Measurements from ENCODE around the gene SGCD. TPM values are rescaled to one million over a fixed set of nuclear protein-coding genes. Genes with fewer than 3 reads are reported as not detected.

SGCD gene
- polyA plus RNA-seq, 1 of the 3 experiments (the other 2 are of a cell fraction): 0.87 TPM

GRCh38 chr5:156741516-156741915, 414.6 kb downstream of the SGCD start (continued):
- TF ChIP-seq REST (IDR thresholded peaks at IDR 0.05; ENCODE audit: low read depth, low read length): no peak
- TF ChIP-seq NFIC (IDR thresholded peaks at IDR 0.05; ENCODE audit: borderline replicate concordance): no peak
- TF ChIP-seq TAF1 (IDR thresholded peaks at IDR 0.05; ENCODE audit: borderline replicate concordance, low read depth, low read length): no peak
- TF ChIP-seq ELF1 (IDR thresholded peaks at IDR 0.05): no peak
- TF ChIP-seq RCOR1 (IDR thresholded peaks at IDR 0.05; ENCODE audit: low read length): no peak
- TF ChIP-seq FOXJ3 (CRISPR knock-in tag; IDR thresholded peaks at IDR 0.05): no peak
- TF ChIP-seq NRF1 (IDR thresholded peaks at IDR 0.05; ENCODE audit: low read depth, low read length): no peak
- no peak for TF ChIP-seq GATA2 (CRISPR knock-in tag; IDR thresholded peaks at IDR 0.05)
- no peak for TF ChIP-seq TCF12 (IDR thresholded peaks at IDR 0.05)

DNA sequence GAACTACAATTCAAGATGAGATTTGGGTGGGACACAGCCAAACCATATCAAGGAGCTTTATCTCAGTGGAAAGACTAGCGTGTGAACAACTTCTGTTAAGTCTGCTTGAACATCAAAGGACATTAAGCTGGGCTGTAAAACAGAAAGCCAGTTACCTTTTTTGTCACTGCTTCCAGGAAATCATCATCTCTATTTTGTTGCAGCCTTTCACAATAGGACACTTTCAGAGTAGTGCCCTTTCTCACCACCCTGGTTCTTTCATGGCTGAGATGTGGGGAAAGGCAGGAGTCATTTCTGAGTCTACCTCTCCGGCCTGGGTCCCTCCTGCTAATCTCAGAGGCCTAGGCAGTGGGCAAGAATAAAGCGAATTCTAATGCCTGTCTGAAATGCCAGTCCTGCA, 426.9 kb downstream of the SGCD start:
- DNase-seq: no peak
- H4K20me1 ChIP-seq (ENCODE audit: insufficient read depth): no peaks in the 10 kb centered on the region
- H3K9me2 ChIP-seq: no peaks in the 10 kb centered on the region
- no peak overlapping the region for H3K4me2 ChIP-seq
- no peak overlapping the region for H2AFZ ChIP-seq (ENCODE audit: low read depth)
- no peaks in the 10 kb centered on the region for H3K9me3 ChIP-seq
- CTCF ChIA-PET: no interaction called here
- no peaks in the 10 kb centered on the region for H3K27me3 ChIP-seq (ENCODE audit: insufficient read depth)
- WGBS (ENCODE audit: low lambda C conversion rate): 38% methylated on average over 3 of the region's 3 CpGs
- no peak overlapping the region for H3K9ac ChIP-seq
- no peak overlapping the region for H3K27ac ChIP-seq (ENCODE audit: low read depth in 2 of 2, low read length in 1 of 2)
- H3K4me1 ChIP-seq (ENCODE audit: control insufficient read depth in 1 of 2, insufficient read depth in 2 of 2, low read depth in 1 of 2, low read length in 1 of 2): no peaks in the 10 kb centered on the region
- H3K36me3 ChIP-seq (replicated peaks in 1 of 2; ENCODE audit: control insufficient read depth in 1 of 2, insufficient read depth in 2 of 2, low read length in 1 of 2): no peaks in the 10 kb centered on the region
- H3K79me2 ChIP-seq (ENCODE audit: insufficient read depth): no peaks in the 10 kb centered on the region
- H3F3A ChIP-seq (replicated peaks; ENCODE audit: insufficient read depth): no peaks in the 10 kb centered on the region
- POLR2A ChIA-PET: no interaction called here
- H3K4me3 ChIP-seq (ENCODE audit: low read depth in 2 of 2, low read length in 1 of 2): no peak overlapping the region
- TF ChIP-seq FOXM1 (IDR thresholded peaks at IDR 0.05; ENCODE audit: low read depth) (no peak), CHD2 (IDR thresholded peaks at IDR 0.05; ENCODE audit: low read length, partially characterized antibody) (no peak), IRF3 (IDR thresholded peaks at IDR 0.05; ENCODE audit: low read depth, low read length) (no peak), RXRA (IDR thresholded peaks at IDR 0.05; ENCODE audit: borderline replicate concordance, low read depth) (no peak), REST (IDR thresholded peaks at IDR 0.05; ENCODE audit: low read depth, low read length) (no peak), YY1 (IDR thresholded peaks at IDR 0.05; ENCODE audit: low read depth) (no peak), FOXJ3 (CRISPR knock-in tag; IDR thresholded peaks at IDR 0.05) (no peak), SIN3A (IDR thresholded peaks at IDR 0.05; ENCODE audit: borderline replicate concordance, low read depth, low read length) (no peak), MXI1 (IDR thresholded peaks at IDR 0.05; ENCODE audit: low read depth, low read length) (no peak), RCOR1 (IDR thresholded peaks at IDR 0.05; ENCODE audit: low read length) (no peak), NRF1 (IDR thresholded peaks at IDR 0.05; ENCODE audit: low read depth, low read length) (no peak), GATA2 (CRISPR knock-in tag; IDR thresholded peaks at IDR 0.05) (no peak), SMC3 (IDR thresholded peaks at IDR 0.05; ENCODE audit: low read depth, low read length) (no peak)
- TF ChIP-seq, protein P1, sequence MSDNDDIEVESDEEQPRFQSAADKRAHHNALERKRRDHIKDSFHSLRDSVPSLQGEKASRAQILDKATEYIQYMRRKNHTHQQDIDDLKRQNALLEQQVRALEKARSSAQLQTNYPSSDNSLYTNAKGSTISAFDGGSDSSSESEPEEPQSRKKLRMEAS (IDR thresholded peaks at IDR 0.05; ENCODE audit: low read depth): no peak
- TF ChIP-seq, protein P2, sequence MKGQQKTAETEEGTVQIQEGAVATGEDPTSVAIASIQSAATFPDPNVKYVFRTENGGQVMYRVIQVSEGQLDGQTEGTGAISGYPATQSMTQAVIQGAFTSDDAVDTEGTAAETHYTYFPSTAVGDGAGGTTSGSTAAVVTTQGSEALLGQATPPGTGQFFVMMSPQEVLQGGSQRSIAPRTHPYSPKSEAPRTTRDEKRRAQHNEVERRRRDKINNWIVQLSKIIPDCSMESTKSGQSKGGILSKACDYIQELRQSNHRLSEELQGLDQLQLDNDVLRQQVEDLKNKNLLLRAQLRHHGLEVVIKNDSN (IDR thresholded peaks at IDR 0.05; ENCODE audit: borderline replicate concordance, low read depth): no peak
- TF ChIP-seq, protein P3, sequence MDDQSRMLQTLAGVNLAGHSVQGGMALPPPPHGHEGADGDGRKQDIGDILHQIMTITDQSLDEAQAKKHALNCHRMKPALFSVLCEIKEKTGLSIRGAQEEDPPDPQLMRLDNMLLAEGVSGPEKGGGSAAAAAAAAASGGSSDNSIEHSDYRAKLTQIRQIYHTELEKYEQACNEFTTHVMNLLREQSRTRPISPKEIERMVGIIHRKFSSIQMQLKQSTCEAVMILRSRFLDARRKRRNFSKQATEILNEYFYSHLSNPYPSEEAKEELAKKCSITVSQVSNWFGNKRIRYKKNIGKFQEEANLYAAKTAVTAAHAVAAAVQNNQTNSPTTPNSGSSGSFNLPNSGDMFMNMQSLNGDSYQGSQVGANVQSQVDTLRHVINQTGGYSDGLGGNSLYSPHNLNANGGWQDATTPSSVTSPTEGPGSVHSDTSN (IDR thresholded peaks at IDR 0.05): no peak

Data from SK-N-SH (cell line).